Calu3 (cell line): ENCODE measurements around the gene S100A2. TPM values are rescaled to one million over a fixed set of nuclear protein-coding genes. Genes with fewer than 3 reads are reported as not detected.

Source experiments
- BruUV-seq: library from RNA; stranded (reverse); fragments of 400-500 nt; replicated peaks from 2 replicates; lab custom pipeline; 2021; lab: Mats Ljungman, UMichigan
- CTCF ChIA-PET: fragments of 300-600 bp; sonication (Branson Sonifier 250); formaldehyde crosslinking; loops from one replicate; lab custom pipeline; 2022; ENCODE audit warnings: antibody characterized with exemption; lab: Charles Lee
- DNase-seq: peaks from one replicate; pipeline ENCODE4 v3.0.0; 2022
- H3K27ac Mint-ChIP-seq: one replicate; pipeline ENCODE4 v1.8.0; 2022; ENCODE audit warnings: mixed read lengths; ENCODE audit not compliant: unreplicated experiment
- H3K27me3 Mint-ChIP-seq: one replicate; pipeline ENCODE4 v1.8.0; 2022; ENCODE audit warnings: mixed read lengths; ENCODE audit not compliant: unreplicated experiment
- H3K36me3 Mint-ChIP-seq: one replicate; pipeline ENCODE4 v1.8.0; 2022; ENCODE audit warnings: mild to moderate bottlenecking, moderate library complexity, mixed read lengths; ENCODE audit not compliant: insufficient read depth, unreplicated experiment
- H3K4me1 Mint-ChIP-seq: one replicate; pipeline ENCODE4 v1.8.0; 2022; ENCODE audit warnings: mild to moderate bottlenecking, low read depth, mixed read lengths; ENCODE audit not compliant: unreplicated experiment
- H3K4me3 Mint-ChIP-seq: one replicate; pipeline ENCODE4 v1.8.0; 2022; ENCODE audit warnings: mild to moderate bottlenecking, low read depth, moderate library complexity, mixed read lengths; ENCODE audit not compliant: unreplicated experiment
- H3K9me3 Mint-ChIP-seq: one replicate; pipeline ENCODE4 v1.8.0; 2022; ENCODE audit warnings: low read depth, mixed read lengths; ENCODE audit not compliant: unreplicated experiment
- CTCF ChIP-seq: fragments of 200-600 bp; IDR thresholded peaks from one replicate; pipeline ENCODE4 v1.8.0; 2022; ENCODE audit warnings: antibody characterized with exemption; ENCODE audit not compliant: unreplicated experiment
- intact Hi-C: fragments of 100-400 bp; cut with micrococcal nuclease; formaldehyde crosslinking; loops from one replicate; pipeline ENCODE4 v1.10.0; 2022; ENCODE audit not compliant: unreplicated experiment
- total RNA-seq: library from RNA; stranded (reverse); gene quantifications from 2 replicates; pipeline ENCODE4 v1.2.3, GENCODE V29; 2022

The S100A2 gene
- total RNA-seq, 1 experiment from 2014 or later, result 11.1 TPM

- intact Hi-C loops, result no loop called here
- CTCF ChIA-PET, result interaction anchor here (1.6 kb wide), 1 partner anchor 25 kb away, joined by 5 read pairs; no protein-coding TSS in a partner anchor
- H3K4me1 Mint-ChIP-seq, result peaks cover 93% of the 10 kb centered on the region
- no peaks in the 10 kb centered on the region for H3K27me3 Mint-ChIP-seq
- DNase-seq, result no peak
- peaks cover 31% of the 10 kb centered on the region for H3K36me3 Mint-ChIP-seq
- no peak overlapping the region for H3K4me3 Mint-ChIP-seq
- BruUV-seq, result no TSS peak
- no peaks in the 10 kb centered on the region for H3K9me3 Mint-ChIP-seq
- H3K27ac Mint-ChIP-seq, result no peak overlapping the region
- no peak for TF ChIP-seq CTCF
Observed at GRCh38 chr1:153541641-153542590, 23.7 kb downstream of the S100A2 start.

GRCh38 chr1:153540394-153541361, 25.0 kb downstream of the S100A2 start, which contains the start of gene S100A5:
TSS of gene S100A5 (minus strand) at chr1:153540934. CDS start at chr1:153540191, 743 bp downstream.
- no peak for TF ChIP-seq CTCF
- intact Hi-C loops, result no loop called here
- DNase-seq, result no peak
- CTCF ChIA-PET, result interaction anchor here (0.5 to 1.6 kb wide), 5 partner anchors 26 to 168 kb away, joined by 3 to 12 read pairs (median 4); partner anchors contain the start of gene S100A16
- peaks cover 91% of the 10 kb centered on the region for H3K4me1 Mint-ChIP-seq
- H3K9me3 Mint-ChIP-seq, result no peaks in the 10 kb centered on the region
- BruUV-seq, result no TSS peak
- no peak within 1 kb of the TSS for H3K4me3 Mint-ChIP-seq
- peak within 1 kb of the TSS; percentile 53 for H3K27ac Mint-ChIP-seq
- no peaks in the 10 kb centered on the region for H3K27me3 Mint-ChIP-seq
- peaks cover 41% of the 10 kb centered on the region for H3K36me3 Mint-ChIP-seq

GRCh38 chr1:153539395-153540093, 26.1 kb downstream of the S100A2 start:
- no TSS peak for BruUV-seq
- Mint-ChIP-seq H3K4me3 (no peak overlapping the region), H3K27ac (peak overlapping the region; percentile 53)

More at GRCh38 chr1:153539395-153540093, 26.1 kb downstream of the S100A2 start:
- Mint-ChIP-seq H3K4me1 (peaks cover 84% of the 10 kb centered on the region), H3K36me3 (peaks cover 41% of the 10 kb centered on the region), H3K27me3 (no peaks in the 10 kb centered on the region), H3K9me3 (no peaks in the 10 kb centered on the region)
- DNase-seq, result no peak
- no peak for TF ChIP-seq CTCF
- CTCF ChIA-PET, result interaction anchor here (0.5 to 1.6 kb wide), 4 partner anchors 28 to 170 kb away, joined by 3 to 12 read pairs (median 4); partner anchors contain the start of gene S100A13
- intact Hi-C loops, result no loop called here
